HepG2 (cell line): ENCODE results near the gene FAM89B. TPM values are rescaled to one million over a fixed set of nuclear protein-coding genes. Genes with fewer than 3 reads are reported as not detected.

ENCODE experiments used
- BCL3 ChIP-seq: sonication (generic); formaldehyde crosslinking; IDR thresholded peaks from 2 replicates; pipeline ENCODE4 v1.5.1; 2020; ENCODE audit warnings: mild to moderate bottlenecking, missing genetic modification reagents, moderate library complexity
- CREM ChIP-seq, 2 experiments: sonication (generic) in 1 of 2; formaldehyde crosslinking in 1 of 2; IDR thresholded peaks; 2 replicates each; pipeline versions ENCODE4 v1.4.0 to v1.6.1; 2016 to 2020; ENCODE audit warnings: antibody characterized with exemption in 1 of 2, mild to moderate bottlenecking in 1 of 2, missing genetic modification reagents in 1 of 2
- DNMT1 ChIP-seq: sonication (generic); formaldehyde crosslinking; IDR thresholded peaks from 2 replicates; pipeline ENCODE4 v1.5.1; 2020; ENCODE audit warnings: mild to moderate bottlenecking, missing genetic modification reagents
- DRAP1 ChIP-seq: IDR thresholded peaks from 2 replicates; pipeline ENCODE4 v1.6.1; 2016; ENCODE audit warnings: missing genetic modification reagents, missing compliant biosample characterization
- PCBP2 ChIP-seq: fragments of 200-400 bp; formaldehyde crosslinking; optimal IDR thresholded peaks from 2 replicates; pipeline ENCODE3; 2018; ENCODE audit warnings: low read length, low read depth; ENCODE audit not compliant: poor library complexity, severe bottlenecking
- SATB2 ChIP-seq: sonication (generic); formaldehyde crosslinking; IDR thresholded peaks from 2 replicates; pipeline ENCODE4 v1.5.0; 2020; ENCODE audit warnings: missing genetic modification reagents
- SIN3A ChIP-seq: IDR thresholded peaks from 2 replicates; pipeline ENCODE4 v1.6.1; 2011; ENCODE audit warnings: low read depth, mild to moderate bottlenecking, control low read depth, low read length, borderline replicate concordance
- SIN3B ChIP-seq: fragments of 150-350 bp; IDR thresholded peaks from 2 replicates; pipeline ENCODE4 v1.6.1; 2014; ENCODE audit warnings: low read length
- TEAD3 ChIP-seq: optimal IDR thresholded peaks from 2 replicates; pipeline ENCODE3; 2016; ENCODE audit warnings: borderline replicate concordance
- TFE3 ChIP-seq: IDR thresholded peaks from 2 replicates; pipeline ENCODE4 v1.6.1; 2016
- ZKSCAN5 ChIP-seq: sonication (generic); formaldehyde crosslinking; IDR thresholded peaks from 2 replicates; pipeline ENCODE4 v1.5.1; 2020; ENCODE audit warnings: mild to moderate bottlenecking, missing genetic modification reagents
- ZNF251 ChIP-seq: sonication (generic); formaldehyde crosslinking; IDR thresholded peaks from 2 replicates; pipeline ENCODE4 v1.9.0; 2021; ENCODE audit warnings: mild to moderate bottlenecking, missing genetic modification reagents
- ZNF275 ChIP-seq: sonication (generic); formaldehyde crosslinking; IDR thresholded peaks from 2 replicates; pipeline ENCODE4 v1.8.0; 2022; ENCODE audit warnings: missing genetic modification reagents, mild to moderate bottlenecking, inconsistent platforms, borderline replicate concordance
- ZNF503 ChIP-seq: sonication (generic); formaldehyde crosslinking; IDR thresholded peaks from 2 replicates; pipeline ENCODE4 v1.4.0; 2020; ENCODE audit warnings: missing genetic modification reagents
- ZNF567 ChIP-seq: sonication (generic); formaldehyde crosslinking; IDR thresholded peaks from 2 replicates; pipeline ENCODE4 v1.8.1; 2023; ENCODE audit warnings: mild to moderate bottlenecking, missing genetic modification reagents, borderline replicate concordance
- ZNF589 ChIP-seq: sonication (generic); formaldehyde crosslinking; conservative IDR thresholded peaks from 2 replicates; pipeline ENCODE4 v1.8.0; 2022; ENCODE audit warnings: mild to moderate bottlenecking, moderate library complexity, missing genetic modification reagents
- ZNF687 ChIP-seq: sonication (generic); formaldehyde crosslinking; IDR thresholded peaks from 2 replicates; pipeline ENCODE4 v1.5.1; 2020; ENCODE audit warnings: mild to moderate bottlenecking, missing genetic modification reagents, moderate library complexity
- ZNF781 ChIP-seq: sonication (generic); formaldehyde crosslinking; IDR thresholded peaks from 2 replicates; pipeline ENCODE4 v1.5.1; 2020; ENCODE audit warnings: borderline replicate concordance, mild to moderate bottlenecking, missing genetic modification reagents; ENCODE audit errors: not compliant biosample characterization
- polyA plus RNA-seq, 8 experiments: library from polyadenylated mRNA; depleted of rRNA in 3 of 8; stranded (reverse) in 7 of 8; unstranded in 1 of 8; fragments of >200 nt; fragmentation: Illumina TruSeq in 4 of 8; extraction: Trizol in 4 of 8; gene quantifications; 2 replicates each; pipeline versions ENCODE4 v1.2.1 to v1.2.3, GENCODE V29; 2011 to 2016; ENCODE audit warnings: low read depth in 4 of 8, missing spikeins in 1 of 8, mixed read lengths in 1 of 8; ENCODE audit not compliant: insufficient read depth in 1 of 8
- total RNA-seq, 5 experiments: library from RNA; depleted of rRNA; stranded (reverse); fragments of >200 nt; fragmentation: Illumina TruSeq; extraction: Trizol; gene quantifications; 2 replicates each; pipeline ENCODE4 v1.2.3, GENCODE V29; 2016; ENCODE audit warnings: low read depth in 1 of 5

FAM89B gene
- total and polyA plus RNA-seq, 2 of the 13 experiments (the other 11 are each of a cell fraction or from before 2014, with no cell fraction given) = 5.7 to 8.0 TPM

GRCh38 chr11:65524741-65525545, 47.4 kb upstream of the FAM89B start, which contains the start of gene SCYL1 (continued):
- TF ChIP-seq ZNF275 (no peak), SIN3A (no peak), ZNF503 (CRISPR knock-in tag) (no peak), DRAP1 (CRISPR knock-in tag) (no peak), ZNF781 (CRISPR knock-in tag) (no peak), ZKSCAN5 (CRISPR knock-in tag) (no peak), ZNF687 (CRISPR knock-in tag) (peak; percentile 82), TFE3 (CRISPR knock-in tag) (no peak), DNMT1 (no peak), ZNF589 (CRISPR knock-in tag) (no peak), BCL3 (CRISPR knock-in tag) (peak; percentile 75; the same call in 1 of the 2 replicates), CREM (IDR thresholded peaks at IDR 0.05) (no peak), CREM (CRISPR knock-in tag; IDR thresholded peaks at IDR 0.05) (no peak), SIN3B (no peak), PCBP2 (no peak), SATB2 (CRISPR knock-in tag) (no peak), TEAD3 (CRISPR knock-in tag) (peak; percentile 43), ZNF567 (CRISPR knock-in tag) (no peak), ZNF251 (CRISPR knock-in tag) (no peak)
